ENCODE measurements around the gene PRKCQ. TPM values are rescaled to one million over a fixed set of nuclear protein-coding genes. Genes with fewer than 3 reads are reported as not detected.

PRKCQ gene
- total and polyA plus RNA-seq, 2 of the 13 experiments (the other 11 are each of a cell fraction or from before 2014, with no cell fraction given) = 0.13 to 0.35 TPM

DNA sequence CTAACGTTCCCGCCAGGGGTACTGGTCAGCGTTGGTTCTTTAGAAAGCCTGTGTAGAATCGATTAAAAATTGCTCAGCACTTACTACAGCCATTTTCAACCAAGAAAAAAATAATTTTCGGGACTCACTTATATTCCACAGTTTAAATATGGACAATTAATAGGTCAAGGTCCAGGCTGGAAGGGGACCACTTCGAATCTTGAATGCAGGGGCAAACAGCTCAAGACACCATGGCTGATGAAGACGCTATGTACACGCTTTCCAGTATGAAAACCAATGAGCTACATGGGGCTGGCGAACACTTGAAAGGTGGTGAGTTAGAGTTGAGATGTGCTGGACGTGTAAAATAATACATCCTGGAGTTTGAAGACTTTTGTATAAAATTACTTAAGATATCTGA lies 87.2 kb downstream of the PRKCQ start:
- Histone ChIP-seq H3K27me3 (ENCODE audit: control insufficient read depth in 1 of 2, insufficient read depth in 2 of 2, low read length in 2 of 2) (peaks cover 1 to 14% of the 10 kb centered on the region in 2 experiments; a peak in 4 of 5 replicates), H3K4me3 (replicated peaks in 1 of 3; ENCODE audit: insufficient read depth in 1 of 3, low read depth in 2 of 3, low read length in 3 of 3) (no peak overlapping the region), H3K36me3 (replicated peaks in 1 of 2; ENCODE audit: control insufficient read depth in 1 of 2, insufficient read depth in 2 of 2, low read length in 2 of 2) (no peaks in the 10 kb centered on the region), H3K79me2 (ENCODE audit: insufficient read depth, low read length) (no peaks in the 10 kb centered on the region), H4K20me1 (ENCODE audit: insufficient read depth, low read length) (no peaks in the 10 kb centered on the region), H3K27ac (ENCODE audit: extremely low read length, insufficient read depth, low read length) (no peak overlapping the region), H3K4me2 (ENCODE audit: low read depth, low read length) (no peak overlapping the region), H3K9ac (ENCODE audit: insufficient read depth, low read depth, low read length) (no peak overlapping the region), H3K4me1 (ENCODE audit: insufficient read depth, low read length) (no peaks in the 10 kb centered on the region), H2AFZ (ENCODE audit: low read length) (no peak overlapping the region), H3K9me3 (ENCODE audit: low read length) (no peaks in the 10 kb centered on the region)
- WGBS (ENCODE audit: low lambda C conversion rate) = 21% methylated on average over 10 of the region's 10 CpGs
- TF ChIP-seq THYN1 (CRISPR knock-in tag; IDR thresholded peaks at IDR 0.05; ENCODE audit: borderline replicate concordance, low read depth) (no peak), TCF12 (IDR thresholded peaks at IDR 0.05) (no peak), TCF12 (CRISPR knock-in tag; IDR thresholded peaks at IDR 0.05) (no peak), MIER3 (CRISPR knock-in tag; IDR thresholded peaks at IDR 0.05; ENCODE audit: borderline replicate concordance) (no peak), PLRG1 (conservative IDR thresholded peaks at IDR 0.05) (no peak), SOX6 (IDR thresholded peaks at IDR 0.05) (no peak), SOX6 (CRISPR knock-in tag; IDR thresholded peaks at IDR 0.05) (no peak), ZNF577 (CRISPR knock-in tag; IDR thresholded peaks at IDR 0.05; ENCODE audit: borderline replicate concordance, low read depth) (no peak), AHDC1 (CRISPR knock-in tag; IDR thresholded peaks at IDR 0.05; ENCODE audit: borderline replicate concordance) (no peak), ZNF766 (CRISPR knock-in tag; IDR thresholded peaks at IDR 0.05; ENCODE audit: borderline replicate concordance) (no peak), FUBP1 (CRISPR knock-in tag; IDR thresholded peaks at IDR 0.05; ENCODE audit: borderline replicate concordance) (no peak), SNAPC5 (CRISPR knock-in tag; IDR thresholded peaks at IDR 0.05; ENCODE audit: borderline replicate concordance) (no peak), MXD4 (CRISPR knock-in tag; IDR thresholded peaks at IDR 0.05) (no peak), ZKSCAN1 (IDR thresholded peaks at IDR 0.05; ENCODE audit: low read length) (no peak), ZNF367 (CRISPR knock-in tag; IDR thresholded peaks at IDR 0.05; ENCODE audit: borderline replicate concordance) (no peak)
- TF ChIP-seq, protein P1, sequence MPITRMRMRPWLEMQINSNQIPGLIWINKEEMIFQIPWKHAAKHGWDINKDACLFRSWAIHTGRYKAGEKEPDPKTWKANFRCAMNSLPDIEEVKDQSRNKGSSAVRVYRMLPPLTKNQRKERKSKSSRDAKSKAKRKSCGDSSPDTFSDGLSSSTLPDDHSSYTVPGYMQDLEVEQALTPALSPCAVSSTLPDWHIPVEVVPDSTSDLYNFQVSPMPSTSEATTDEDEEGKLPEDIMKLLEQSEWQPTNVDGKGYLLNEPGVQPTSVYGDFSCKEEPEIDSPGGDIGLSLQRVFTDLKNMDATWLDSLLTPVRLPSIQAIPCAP (CRISPR knock-in tag; IDR thresholded peaks at IDR 0.05; ENCODE audit: low read depth) = no peak
- CTCF ChIA-PET (ENCODE audit: low intra/inter-chr PET ratio, low total read pairs) = no interaction called here
- BruUV-seq (replicated peaks) = no TSS peak
- in situ Hi-C loops (cut with HindIII; ENCODE audit: extremely low pct_ligation_motif_present, low pct_unique_long_range_greater_than_20kb) = no loop called here
- FAIRE-seq = no peak
- no peak for DNase-seq (ENCODE audit: low spot score)
- intact Hi-C loops (cut with micrococcal nuclease; ENCODE audit: unreplicated experiment) = no loop called here
- POLR2A ChIA-PET = no interaction called here
- no peak for ATAC-seq

All from HepG2 (cell line).